Measurements from ENCODE around the gene CACNA2D3. TPM values are rescaled to one million over a fixed set of nuclear protein-coding genes. Genes with fewer than 3 reads are reported as not detected.

The CACNA2D3 gene
- total and polyA plus RNA-seq, 7 donors, result 2.7 to 13.5 (median 9.0) TPM

DNA sequence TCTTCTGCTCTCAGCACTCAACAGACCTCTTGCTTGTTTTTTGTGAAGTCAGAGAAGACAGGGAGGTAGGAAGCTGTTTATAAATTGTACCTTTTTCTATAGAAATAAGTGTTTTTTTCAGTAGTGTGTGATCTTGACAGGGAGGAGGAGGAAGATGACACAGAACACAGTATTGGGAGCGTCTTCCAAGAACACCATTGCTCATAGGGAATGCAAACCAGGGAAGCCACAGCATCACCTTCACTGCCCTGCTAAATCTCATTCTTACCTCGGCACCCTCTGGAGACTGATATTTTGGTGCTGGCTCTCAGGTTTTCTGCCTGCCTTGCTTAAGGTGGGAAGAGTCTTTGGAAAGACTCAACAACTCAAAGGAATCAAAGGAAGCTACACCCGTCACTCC, 636.1 kb downstream of the CACNA2D3 start:
- intact Hi-C loops (cut with DNase I), result no loop called here
- H3K27me3 ChIP-seq (ENCODE audit: insufficient read depth in 3 of 3, low read length in 2 of 3), result no peaks in the 10 kb centered on the region
- no peak overlapping the region for H3K27ac ChIP-seq
- DNase-seq (no peak), ATAC-seq (no peak)
- TF ChIP-seq, protein P1, sequence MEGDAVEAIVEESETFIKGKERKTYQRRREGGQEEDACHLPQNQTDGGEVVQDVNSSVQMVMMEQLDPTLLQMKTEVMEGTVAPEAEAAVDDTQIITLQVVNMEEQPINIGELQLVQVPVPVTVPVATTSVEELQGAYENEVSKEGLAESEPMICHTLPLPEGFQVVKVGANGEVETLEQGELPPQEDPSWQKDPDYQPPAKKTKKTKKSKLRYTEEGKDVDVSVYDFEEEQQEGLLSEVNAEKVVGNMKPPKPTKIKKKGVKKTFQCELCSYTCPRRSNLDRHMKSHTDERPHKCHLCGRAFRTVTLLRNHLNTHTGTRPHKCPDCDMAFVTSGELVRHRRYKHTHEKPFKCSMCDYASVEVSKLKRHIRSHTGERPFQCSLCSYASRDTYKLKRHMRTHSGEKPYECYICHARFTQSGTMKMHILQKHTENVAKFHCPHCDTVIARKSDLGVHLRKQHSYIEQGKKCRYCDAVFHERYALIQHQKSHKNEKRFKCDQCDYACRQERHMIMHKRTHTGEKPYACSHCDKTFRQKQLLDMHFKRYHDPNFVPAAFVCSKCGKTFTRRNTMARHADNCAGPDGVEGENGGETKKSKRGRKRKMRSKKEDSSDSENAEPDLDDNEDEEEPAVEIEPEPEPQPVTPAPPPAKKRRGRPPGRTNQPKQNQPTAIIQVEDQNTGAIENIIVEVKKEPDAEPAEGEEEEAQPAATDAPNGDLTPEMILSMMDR (IDR thresholded peaks at IDR 0.05), result no peak
- H3K9me3 ChIP-seq, result no peaks in the 10 kb centered on the region
- H3K4me1 ChIP-seq, result no peaks in the 10 kb centered on the region
- H3K4me3 ChIP-seq, result no peak overlapping the region
- 93 to 97% (median 96%) methylated on average over 3 of the region's 3 CpGs for WGBS, 3 donors
- H3K36me3 ChIP-seq (ENCODE audit: insufficient read depth in 1 of 2, low read depth in 1 of 2), result no peaks in the 10 kb centered on the region

DNA sequence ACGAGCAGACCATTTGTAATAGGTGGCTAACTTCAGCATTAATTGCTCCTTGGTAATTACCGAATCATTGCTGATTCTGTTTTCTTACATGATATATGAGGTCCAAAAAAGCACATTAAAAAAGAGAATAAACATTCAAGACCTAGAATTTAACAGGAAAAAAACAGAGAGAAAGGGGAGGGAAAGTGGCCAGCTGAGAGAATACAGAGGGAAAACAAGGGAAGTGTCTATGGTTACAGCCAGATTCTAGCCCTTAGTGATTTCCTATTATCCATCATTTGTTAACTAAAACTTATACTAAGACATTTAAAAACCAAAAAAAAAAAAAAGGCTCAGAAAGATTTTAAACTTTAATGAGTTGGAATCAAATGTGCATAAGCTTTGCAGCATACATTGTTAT, 636.8 kb downstream of the CACNA2D3 start:
- Histone ChIP-seq H3K36me3 (ENCODE audit: insufficient read depth in 1 of 2, low read depth in 1 of 2) (no peaks in the 10 kb centered on the region), H3K4me1 (no peaks in the 10 kb centered on the region), H3K27me3 (ENCODE audit: insufficient read depth in 3 of 3, low read length in 2 of 3) (no peaks in the 10 kb centered on the region), H3K9me3 (no peaks in the 10 kb centered on the region), H3K27ac (no peak overlapping the region), H3K4me3 (no peak overlapping the region)
- intact Hi-C loops (cut with DNase I), result no loop called here
- DNase-seq (no peak), ATAC-seq (no peak)
- WGBS, 3 donors, result 62 to 63% (median 62%) methylated on average over 2 of the region's 2 CpGs
- TF ChIP-seq, protein P1 (IDR thresholded peaks at IDR 0.05), result no peak

DNA sequence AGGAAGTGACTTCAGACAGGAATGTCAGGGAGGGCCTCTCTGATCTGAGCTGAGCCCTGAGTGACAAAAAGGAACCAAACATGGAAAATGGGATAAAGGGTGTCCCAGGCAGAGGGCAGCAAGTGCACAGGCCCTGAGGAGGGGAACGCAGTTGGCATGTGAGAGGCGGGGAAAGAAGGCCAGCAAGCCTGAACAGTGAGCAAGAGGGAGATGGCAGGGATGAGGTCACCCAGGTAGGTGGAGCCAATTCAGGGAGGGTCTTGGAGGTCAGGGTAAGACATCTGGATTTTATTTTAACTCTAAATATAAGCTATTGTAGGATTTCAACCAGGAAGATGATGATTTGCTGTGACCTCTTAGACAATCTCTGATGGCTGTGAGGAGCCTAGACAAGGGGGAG, 637.8 kb downstream of the CACNA2D3 start:
- 94 to 100% (median 96%) methylated on average over 2 of the region's 2 CpGs for WGBS, 3 donors
- Histone ChIP-seq H3K4me3 (no peak overlapping the region), H3K36me3 (ENCODE audit: insufficient read depth in 1 of 2, low read depth in 1 of 2) (no peaks in the 10 kb centered on the region), H3K4me1 (no peaks in the 10 kb centered on the region), H3K27me3 (ENCODE audit: insufficient read depth in 3 of 3, low read length in 2 of 3) (no peaks in the 10 kb centered on the region), H3K27ac (no peak overlapping the region), H3K9me3 (no peaks in the 10 kb centered on the region)
- ATAC-seq, result no peak
- intact Hi-C loops (cut with DNase I), result no loop called here
- TF ChIP-seq, protein P1 (IDR thresholded peaks at IDR 0.05), result no peak
- DNase-seq, result no peak

DNA sequence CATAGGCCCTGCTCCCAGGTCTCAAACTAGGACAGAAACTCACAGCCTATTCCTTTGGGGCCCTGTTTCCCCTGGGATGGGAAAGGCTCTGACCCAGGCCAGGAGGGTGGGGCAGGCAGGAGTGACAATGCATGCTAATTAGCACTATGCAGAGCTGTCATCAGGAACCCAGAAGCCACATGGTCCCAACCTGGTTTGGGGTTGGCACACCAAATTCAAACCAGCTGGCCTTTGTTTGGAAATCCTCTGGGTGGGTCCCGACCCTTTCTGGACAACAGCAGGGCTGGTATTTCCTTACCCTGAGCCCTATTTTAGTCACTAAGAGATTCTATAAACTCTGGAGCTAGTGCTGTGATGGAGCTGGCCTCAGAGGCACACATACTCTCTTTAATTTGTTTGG, 639.3 kb downstream of the CACNA2D3 start:
- 48 to 58% (median 56%) methylated on average over 1 of the region's 1 CpG for WGBS, 3 donors
- TF ChIP-seq, protein P1 (IDR thresholded peaks at IDR 0.05), result no peak
- Histone ChIP-seq H3K9me3 (no peaks in the 10 kb centered on the region), H3K27me3 (ENCODE audit: insufficient read depth in 3 of 3, low read length in 2 of 3) (no peaks in the 10 kb centered on the region), H3K27ac (no peak overlapping the region), H3K36me3 (ENCODE audit: insufficient read depth in 1 of 2, low read depth in 1 of 2) (no peaks in the 10 kb centered on the region), H3K4me3 (no peak overlapping the region), H3K4me1 (no peaks in the 10 kb centered on the region)
- intact Hi-C loops (cut with DNase I), result no loop called here
- no peak for ATAC-seq
- no peak for DNase-seq

DNA sequence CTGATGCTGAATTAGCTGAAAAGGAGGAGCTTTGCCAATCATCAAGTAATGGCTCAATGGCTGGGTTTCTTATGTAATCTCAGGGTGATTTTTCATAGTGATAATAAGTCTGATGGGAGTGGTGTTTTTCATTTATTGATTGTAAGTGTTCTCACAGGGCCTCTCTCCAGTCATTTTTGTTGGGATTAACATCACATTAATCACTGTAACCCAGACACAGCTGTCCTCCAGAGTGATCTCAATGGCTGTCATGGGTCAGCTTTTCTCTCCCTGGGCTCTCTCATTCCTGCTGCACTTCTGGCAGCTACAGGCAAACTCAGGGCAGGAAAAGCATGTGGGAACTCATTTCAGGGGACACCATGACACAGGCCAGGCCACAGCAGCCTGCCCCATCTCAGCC, 642.6 kb downstream of the CACNA2D3 start:
- DNase-seq (no peak), ATAC-seq (no peak)
- no peaks in the 10 kb centered on the region for H3K4me1 ChIP-seq
- TF ChIP-seq, protein P1 (IDR thresholded peaks at IDR 0.05), result no peak
- H3K9me3 ChIP-seq, result no peaks in the 10 kb centered on the region
- H3K27ac ChIP-seq, result no peak overlapping the region
- H3K4me3 ChIP-seq, result no peak overlapping the region
- intact Hi-C loops (cut with DNase I), result no loop called here
- H3K36me3 ChIP-seq (ENCODE audit: insufficient read depth in 1 of 2, low read depth in 1 of 2), result no peaks in the 10 kb centered on the region
- no peaks in the 10 kb centered on the region for H3K27me3 ChIP-seq (ENCODE audit: insufficient read depth in 3 of 3, low read length in 2 of 3)

All from psoas muscle (tissue), 8 donors.